PFSK-1 (cell line): ENCODE results near the gene SYT3.

Source experiments
- FOXP2 ChIP-seq: optimal IDR thresholded peaks from 2 replicates; pipeline ENCODE3; 2011; ENCODE audit warnings: borderline replicate concordance, control low read depth, inconsistent platforms; ENCODE audit not compliant: insufficient read depth; ENCODE audit errors: extremely low read length, extremely low read depth
- POLR2AphosphoS5 ChIP-seq: IDR thresholded peaks from 2 replicates; pipeline ENCODE4 v1.6.1; 2012; ENCODE audit warnings: low read depth, mild to moderate bottlenecking, control low read depth, low read length, moderate library complexity
- SIN3A ChIP-seq: IDR thresholded peaks from 2 replicates; pipeline ENCODE4 v1.6.1; 2012; ENCODE audit warnings: mild to moderate bottlenecking, low read length, moderate library complexity, borderline replicate concordance; ENCODE audit not compliant: insufficient read depth
- TAF1 ChIP-seq: IDR thresholded peaks from 2 replicates; pipeline ENCODE4 v1.6.1; 2012; ENCODE audit warnings: low read length, control low read depth, borderline replicate concordance; ENCODE audit not compliant: insufficient read depth
- TF ChIP-seq, protein P1 (sequence below), 2 experiments: IDR thresholded peaks; 2 replicates each; pipeline versions ENCODE4 v1.6.1 to v1.8.0; 2011 to 2012; ENCODE audit warnings: low read depth in 2 of 2, low read length in 2 of 2, control low read depth in 1 of 2, inconsistent platforms in 1 of 2, mild to moderate bottlenecking in 1 of 2, moderate library complexity in 1 of 2; ENCODE audit not compliant: insufficient read depth in 1 of 2

The SYT3 gene

DNA sequence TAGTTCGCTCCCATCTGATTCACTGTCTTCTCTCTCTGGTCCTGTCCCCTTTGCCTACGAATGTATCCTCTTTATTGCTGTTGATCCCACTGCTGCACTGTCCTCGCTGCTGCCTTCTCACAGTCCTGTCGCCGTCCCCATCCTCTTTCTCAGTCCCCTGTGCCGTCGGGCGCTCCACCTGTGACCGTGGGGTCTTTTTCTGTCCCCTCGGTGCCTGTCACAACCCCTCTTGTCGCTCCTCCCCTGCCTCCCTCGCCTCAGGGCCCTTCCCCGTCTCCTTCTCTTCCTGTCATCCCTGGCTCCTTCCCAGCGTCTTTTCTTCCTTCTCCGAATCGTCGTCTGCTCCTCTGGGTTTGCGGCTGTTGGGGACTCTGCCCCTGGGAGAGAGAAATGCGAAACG is 32.3 kb downstream of the SYT3 start:
- TF ChIP-seq SIN3A, result no peak
- no peak for TF ChIP-seq FOXP2
- TF ChIP-seq, protein P1, sequence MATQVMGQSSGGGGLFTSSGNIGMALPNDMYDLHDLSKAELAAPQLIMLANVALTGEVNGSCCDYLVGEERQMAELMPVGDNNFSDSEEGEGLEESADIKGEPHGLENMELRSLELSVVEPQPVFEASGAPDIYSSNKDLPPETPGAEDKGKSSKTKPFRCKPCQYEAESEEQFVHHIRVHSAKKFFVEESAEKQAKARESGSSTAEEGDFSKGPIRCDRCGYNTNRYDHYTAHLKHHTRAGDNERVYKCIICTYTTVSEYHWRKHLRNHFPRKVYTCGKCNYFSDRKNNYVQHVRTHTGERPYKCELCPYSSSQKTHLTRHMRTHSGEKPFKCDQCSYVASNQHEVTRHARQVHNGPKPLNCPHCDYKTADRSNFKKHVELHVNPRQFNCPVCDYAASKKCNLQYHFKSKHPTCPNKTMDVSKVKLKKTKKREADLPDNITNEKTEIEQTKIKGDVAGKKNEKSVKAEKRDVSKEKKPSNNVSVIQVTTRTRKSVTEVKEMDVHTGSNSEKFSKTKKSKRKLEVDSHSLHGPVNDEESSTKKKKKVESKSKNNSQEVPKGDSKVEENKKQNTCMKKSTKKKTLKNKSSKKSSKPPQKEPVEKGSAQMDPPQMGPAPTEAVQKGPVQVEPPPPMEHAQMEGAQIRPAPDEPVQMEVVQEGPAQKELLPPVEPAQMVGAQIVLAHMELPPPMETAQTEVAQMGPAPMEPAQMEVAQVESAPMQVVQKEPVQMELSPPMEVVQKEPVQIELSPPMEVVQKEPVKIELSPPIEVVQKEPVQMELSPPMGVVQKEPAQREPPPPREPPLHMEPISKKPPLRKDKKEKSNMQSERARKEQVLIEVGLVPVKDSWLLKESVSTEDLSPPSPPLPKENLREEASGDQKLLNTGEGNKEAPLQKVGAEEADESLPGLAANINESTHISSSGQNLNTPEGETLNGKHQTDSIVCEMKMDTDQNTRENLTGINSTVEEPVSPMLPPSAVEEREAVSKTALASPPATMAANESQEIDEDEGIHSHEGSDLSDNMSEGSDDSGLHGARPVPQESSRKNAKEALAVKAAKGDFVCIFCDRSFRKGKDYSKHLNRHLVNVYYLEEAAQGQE (IDR thresholded peaks at IDR 0.05; ENCODE audit: insufficient read depth in 1 of 2, low read depth in 2 of 2, low read length in 2 of 2), result no peak
- TF ChIP-seq TAF1, result no peak
- TF ChIP-seq POLR2AphosphoS5, result no peak

DNA sequence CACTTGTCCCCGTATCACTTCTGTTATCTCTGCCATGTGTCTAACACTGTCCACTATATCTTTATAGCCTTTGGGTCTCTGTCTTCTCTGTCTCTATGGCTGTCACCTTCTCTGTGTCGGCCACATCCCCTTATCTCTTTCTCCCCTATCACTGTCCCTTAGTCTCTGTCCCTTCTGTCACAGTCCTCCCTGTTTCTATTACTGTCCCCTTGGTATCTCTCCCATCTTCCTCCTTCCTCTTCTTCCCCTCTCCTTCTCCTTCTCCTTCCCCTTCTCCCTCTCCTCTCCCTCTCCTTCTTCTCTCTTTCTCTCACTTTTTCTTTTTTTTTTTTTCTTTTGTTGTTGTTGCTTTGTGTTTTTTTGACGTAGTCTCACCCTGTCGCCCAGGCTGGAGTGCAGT is 36.7 kb downstream of the SYT3 start:
- TF ChIP-seq TAF1 (no peak), POLR2AphosphoS5 (no peak), SIN3A (no peak), FOXP2 (no peak)
- TF ChIP-seq, protein P1 (IDR thresholded peaks at IDR 0.05; ENCODE audit: insufficient read depth in 1 of 2, low read depth in 2 of 2, low read length in 2 of 2), result no peak

DNA sequence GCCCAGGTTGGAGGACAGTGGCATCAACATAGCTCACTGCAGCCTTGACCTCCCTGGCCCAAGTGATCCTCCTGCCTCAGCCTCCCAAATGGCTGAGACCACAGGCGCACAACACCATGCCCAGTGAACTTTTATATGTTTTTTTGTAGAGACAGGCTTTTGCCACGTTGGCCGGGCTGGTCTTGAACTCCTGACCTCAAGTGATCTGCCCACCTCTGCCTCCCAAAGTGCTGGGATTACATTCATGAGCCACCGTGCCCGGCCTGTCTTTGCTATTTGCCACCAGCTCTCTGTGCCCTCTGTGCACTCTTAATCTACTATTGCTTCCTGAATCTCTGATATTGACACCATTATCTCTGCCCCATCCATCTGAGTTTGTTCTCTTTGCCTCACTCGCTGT is 37.2 kb downstream of the SYT3 start:
- TF ChIP-seq, protein P1 (IDR thresholded peaks at IDR 0.05; ENCODE audit: insufficient read depth in 1 of 2, low read depth in 2 of 2, low read length in 2 of 2), result no peak
- TF ChIP-seq SIN3A, result no peak
- TF ChIP-seq POLR2AphosphoS5, result no peak
- TF ChIP-seq FOXP2, result no peak
- TF ChIP-seq TAF1, result no peak

DNA sequence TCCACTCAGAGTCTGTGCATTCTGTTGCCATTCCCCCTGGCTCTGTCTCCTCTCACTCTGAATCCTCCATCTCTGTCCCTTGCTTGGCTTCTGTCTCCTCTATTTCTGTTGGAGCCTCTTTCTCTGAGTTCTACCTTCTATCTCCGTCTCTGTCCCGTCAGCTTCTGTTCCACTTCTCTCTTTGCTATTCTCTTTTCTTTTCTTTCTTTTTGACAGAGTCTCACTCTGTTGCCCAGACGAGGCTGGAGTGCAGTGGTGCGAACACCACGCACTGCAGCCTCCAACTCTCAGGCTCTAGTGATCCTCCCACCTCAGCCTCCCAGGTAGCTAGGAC is 37.6 kb downstream of the SYT3 start:
- TF ChIP-seq SIN3A, result no peak
- TF ChIP-seq TAF1, result no peak
- no peak for TF ChIP-seq POLR2AphosphoS5
- TF ChIP-seq, protein P1 (IDR thresholded peaks at IDR 0.05; ENCODE audit: insufficient read depth in 1 of 2, low read depth in 2 of 2, low read length in 2 of 2), result no peak
- TF ChIP-seq FOXP2, result no peak

DNA sequence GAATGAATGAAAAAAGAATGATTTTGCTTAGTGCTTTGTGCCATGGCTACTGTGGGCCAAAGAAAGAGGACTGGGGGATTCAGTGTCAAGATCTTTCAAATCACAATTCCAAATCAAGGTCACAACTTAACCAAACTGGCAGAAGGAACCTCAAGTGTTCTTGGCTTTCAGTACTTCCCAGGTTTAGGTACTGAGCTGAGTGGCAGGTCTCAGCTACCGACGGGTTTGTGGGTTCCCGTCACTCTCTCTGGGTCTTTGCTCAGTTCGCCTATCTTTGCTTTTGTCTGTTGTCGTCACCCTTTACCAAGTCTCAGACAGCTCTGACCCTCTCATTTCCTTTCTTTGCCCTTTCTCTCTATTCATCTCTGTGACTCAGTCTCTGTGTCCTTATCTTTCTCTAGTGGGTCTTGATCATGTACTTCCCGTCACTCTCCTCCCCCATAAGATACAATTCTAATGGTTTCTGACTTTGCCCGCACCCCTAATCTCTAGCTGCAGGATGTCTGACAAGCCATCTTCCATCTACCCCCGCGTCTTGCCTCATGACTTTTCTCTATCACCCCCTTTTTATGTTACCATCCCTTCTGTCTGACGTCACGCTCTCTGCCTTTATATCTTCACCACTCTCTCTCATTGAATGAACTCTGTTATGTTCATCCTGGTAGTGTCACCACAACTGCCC is 38.1 kb downstream of the SYT3 start:
- TF ChIP-seq TAF1, result no peak

DNA sequence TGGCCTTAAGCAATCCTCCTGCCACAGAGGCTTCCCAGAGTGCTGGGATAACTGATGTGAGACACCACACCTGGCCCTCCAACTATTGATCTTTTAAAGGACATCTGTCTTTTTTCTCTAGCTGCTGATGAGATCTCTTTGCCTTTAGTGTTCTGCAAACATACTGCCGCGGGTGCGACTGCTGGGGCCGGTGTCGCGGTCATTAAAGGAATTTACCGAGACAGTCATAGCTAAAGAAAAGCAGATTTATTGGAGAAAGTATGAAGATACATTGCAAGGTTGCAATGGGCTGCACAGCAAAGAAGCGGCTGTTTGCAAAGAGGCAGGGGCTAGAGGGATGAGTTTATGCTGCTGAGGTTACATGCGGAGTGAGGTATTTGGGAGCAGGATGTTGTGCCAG is 40.3 kb downstream of the SYT3 start:
- no peak for TF ChIP-seq TAF1
- TF ChIP-seq, protein P1 (IDR thresholded peaks at IDR 0.05; ENCODE audit: insufficient read depth in 1 of 2, low read depth in 2 of 2, low read length in 2 of 2), result no peak
- TF ChIP-seq SIN3A, result no peak
- no peak for TF ChIP-seq POLR2AphosphoS5
- no peak for TF ChIP-seq FOXP2
